Calu3 (cell line): ENCODE data around the gene EXOC2. TPM values are rescaled to one million over a fixed set of nuclear protein-coding genes. Genes with fewer than 3 reads are reported as not detected.

ENCODE experiments used
- BruUV-seq: library from RNA; stranded (reverse); fragments of 400-500 nt; replicated peaks from 2 replicates; lab custom pipeline; 2021; lab: Mats Ljungman, UMichigan
- CTCF ChIA-PET: fragments of 300-600 bp; sonication (Branson Sonifier 250); formaldehyde crosslinking; loops from one replicate; lab custom pipeline; 2022; ENCODE audit warnings: antibody characterized with exemption; lab: Charles Lee
- DNase-seq: peaks from one replicate; pipeline ENCODE4 v3.0.0; 2022
- H3K27ac Mint-ChIP-seq: one replicate; pipeline ENCODE4 v1.8.0; 2022; ENCODE audit warnings: mixed read lengths; ENCODE audit not compliant: unreplicated experiment
- H3K27me3 Mint-ChIP-seq: one replicate; pipeline ENCODE4 v1.8.0; 2022; ENCODE audit warnings: mixed read lengths; ENCODE audit not compliant: unreplicated experiment
- H3K36me3 Mint-ChIP-seq: one replicate; pipeline ENCODE4 v1.8.0; 2022; ENCODE audit warnings: mild to moderate bottlenecking, moderate library complexity, mixed read lengths; ENCODE audit not compliant: insufficient read depth, unreplicated experiment
- H3K4me1 Mint-ChIP-seq: one replicate; pipeline ENCODE4 v1.8.0; 2022; ENCODE audit warnings: mild to moderate bottlenecking, low read depth, mixed read lengths; ENCODE audit not compliant: unreplicated experiment
- H3K4me3 Mint-ChIP-seq: one replicate; pipeline ENCODE4 v1.8.0; 2022; ENCODE audit warnings: mild to moderate bottlenecking, low read depth, moderate library complexity, mixed read lengths; ENCODE audit not compliant: unreplicated experiment
- H3K9me3 Mint-ChIP-seq: one replicate; pipeline ENCODE4 v1.8.0; 2022; ENCODE audit warnings: low read depth, mixed read lengths; ENCODE audit not compliant: unreplicated experiment
- CTCF ChIP-seq: fragments of 200-600 bp; IDR thresholded peaks from one replicate; pipeline ENCODE4 v1.8.0; 2022; ENCODE audit warnings: antibody characterized with exemption; ENCODE audit not compliant: unreplicated experiment
- intact Hi-C: fragments of 100-400 bp; cut with micrococcal nuclease; formaldehyde crosslinking; loops from one replicate; pipeline ENCODE4 v1.10.0; 2022; ENCODE audit not compliant: unreplicated experiment
- total RNA-seq: library from RNA; stranded (reverse); gene quantifications from 2 replicates; pipeline ENCODE4 v1.2.3, GENCODE V29; 2022

Gene EXOC2
- total RNA-seq, 1 experiment from 2014 or later: 13.2 TPM

GRCh38 chr6:489001-489400 is 203.9 kb downstream of the EXOC2 start:
- BruUV-seq: no TSS peak
- intact Hi-C loops: no loop called here
- no peak overlapping the region for H3K4me3 Mint-ChIP-seq
- no peak for DNase-seq
- H3K27ac Mint-ChIP-seq: no peak overlapping the region
- H3K4me1 Mint-ChIP-seq: no peaks in the 10 kb centered on the region
- no peaks in the 10 kb centered on the region for H3K36me3 Mint-ChIP-seq
- H3K27me3 Mint-ChIP-seq: no peaks in the 10 kb centered on the region
- CTCF ChIA-PET: no interaction called here
- H3K9me3 Mint-ChIP-seq: no peaks in the 10 kb centered on the region
- no peak for TF ChIP-seq CTCF

- H3K4me3 Mint-ChIP-seq: no peak overlapping the region
Measured at GRCh38 chr6:487956-488355, 205.0 kb downstream of the EXOC2 start.

GRCh38 chr6:485655-486170 is 207.2 kb downstream of the EXOC2 start:
- no peak for TF ChIP-seq CTCF
- no peaks in the 10 kb centered on the region for H3K4me1 Mint-ChIP-seq
- peaks cover 6% of the 10 kb centered on the region for H3K36me3 Mint-ChIP-seq
- H3K9me3 Mint-ChIP-seq: peaks cover 4% of the 10 kb centered on the region
- intact Hi-C loops: loop anchor here (2.0 kb wide), 1 partner anchor 17 kb away; no protein-coding TSS in a partner anchor
- BruUV-seq: no TSS peak
- no peak overlapping the region for H3K4me3 Mint-ChIP-seq
- DNase-seq: no peak
- CTCF ChIA-PET: interaction anchor here (0.7 kb wide), 1 partner anchor 892 kb away, joined by 3 read pairs; no protein-coding TSS in a partner anchor
- no peaks in the 10 kb centered on the region for H3K27me3 Mint-ChIP-seq
- H3K27ac Mint-ChIP-seq: no peak overlapping the region

More at GRCh38 chr6:487956-488355, 205.0 kb downstream of the EXOC2 start:
- Mint-ChIP-seq H3K27ac (no peak overlapping the region), H3K4me1 (no peaks in the 10 kb centered on the region), H3K9me3 (no peaks in the 10 kb centered on the region), H3K27me3 (no peaks in the 10 kb centered on the region), H3K36me3 (no peaks in the 10 kb centered on the region)
- DNase-seq: no peak
- no peak for TF ChIP-seq CTCF
- BruUV-seq: no TSS peak
- intact Hi-C loops: no loop called here
- CTCF ChIA-PET: no interaction called here

GRCh38 chr6:484746-485145 is 208.2 kb downstream of the EXOC2 start:
- DNase-seq: no peak
- H3K27ac Mint-ChIP-seq: no peak overlapping the region
- H3K4me1 Mint-ChIP-seq: no peaks in the 10 kb centered on the region
- no peak overlapping the region for H3K4me3 Mint-ChIP-seq
- CTCF ChIA-PET: no interaction called here
- H3K9me3 Mint-ChIP-seq: peaks cover 4% of the 10 kb centered on the region
- intact Hi-C loops: loop anchor here (2.0 kb wide), 1 partner anchor 18 kb away; no protein-coding TSS in a partner anchor
- no peak for TF ChIP-seq CTCF
- no TSS peak for BruUV-seq
- H3K36me3 Mint-ChIP-seq: peaks cover 6% of the 10 kb centered on the region
- H3K27me3 Mint-ChIP-seq: no peaks in the 10 kb centered on the region
